ENCODE data around the gene LRP4.

DNA sequence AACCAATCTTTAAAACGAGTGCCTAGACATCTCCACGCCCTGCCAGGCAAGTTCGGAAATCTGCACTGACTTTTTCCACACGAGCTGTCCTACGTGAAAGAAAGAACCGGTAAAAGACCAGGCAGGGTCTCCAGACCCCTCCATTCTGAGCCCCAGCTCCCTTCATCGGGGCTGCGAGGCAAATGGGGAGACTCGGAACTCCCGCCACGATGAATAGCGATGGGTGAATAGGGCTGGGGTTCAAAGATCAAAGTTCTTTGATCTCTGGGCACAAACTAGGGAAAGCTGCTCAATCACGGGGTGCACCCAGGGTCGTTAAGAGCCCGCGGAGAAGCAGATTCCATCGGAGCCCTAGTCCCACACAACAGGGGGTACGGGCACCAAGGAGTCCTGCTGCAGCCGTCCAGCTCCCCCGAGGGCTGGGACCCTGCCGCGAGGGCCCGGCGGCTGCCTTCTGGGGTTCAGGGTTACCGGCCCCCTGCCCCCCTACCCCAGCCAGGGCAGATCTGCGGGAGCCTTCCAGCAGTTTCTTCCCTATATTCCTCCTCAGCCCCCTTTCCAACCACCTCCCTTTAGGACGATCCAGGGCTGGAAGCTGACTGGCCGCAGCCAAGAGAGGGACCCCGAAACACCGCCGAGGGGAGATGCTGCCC lies 1.1 kb downstream of the LRP4 start:
- TF ChIP-seq POLR2A (IDR thresholded peaks at IDR 0.05; ENCODE audit: low read depth, low read length) (no peak), POLR2AphosphoS5 (IDR thresholded peaks at IDR 0.05; ENCODE audit: low read depth, low read length) (no peak), TAF1 (IDR thresholded peaks at IDR 0.05; ENCODE audit: borderline replicate concordance, low read depth, low read length) (no peak)

All from GM12892 (cell line).